D341Med (cell line): ENCODE measurements around the gene RAX.

Experiments used
- DNase-seq: peaks from one replicate; pipeline ENCODE4 v3.0.0; 2012; ENCODE audit warnings: low spot score

Gene RAX

DNA sequence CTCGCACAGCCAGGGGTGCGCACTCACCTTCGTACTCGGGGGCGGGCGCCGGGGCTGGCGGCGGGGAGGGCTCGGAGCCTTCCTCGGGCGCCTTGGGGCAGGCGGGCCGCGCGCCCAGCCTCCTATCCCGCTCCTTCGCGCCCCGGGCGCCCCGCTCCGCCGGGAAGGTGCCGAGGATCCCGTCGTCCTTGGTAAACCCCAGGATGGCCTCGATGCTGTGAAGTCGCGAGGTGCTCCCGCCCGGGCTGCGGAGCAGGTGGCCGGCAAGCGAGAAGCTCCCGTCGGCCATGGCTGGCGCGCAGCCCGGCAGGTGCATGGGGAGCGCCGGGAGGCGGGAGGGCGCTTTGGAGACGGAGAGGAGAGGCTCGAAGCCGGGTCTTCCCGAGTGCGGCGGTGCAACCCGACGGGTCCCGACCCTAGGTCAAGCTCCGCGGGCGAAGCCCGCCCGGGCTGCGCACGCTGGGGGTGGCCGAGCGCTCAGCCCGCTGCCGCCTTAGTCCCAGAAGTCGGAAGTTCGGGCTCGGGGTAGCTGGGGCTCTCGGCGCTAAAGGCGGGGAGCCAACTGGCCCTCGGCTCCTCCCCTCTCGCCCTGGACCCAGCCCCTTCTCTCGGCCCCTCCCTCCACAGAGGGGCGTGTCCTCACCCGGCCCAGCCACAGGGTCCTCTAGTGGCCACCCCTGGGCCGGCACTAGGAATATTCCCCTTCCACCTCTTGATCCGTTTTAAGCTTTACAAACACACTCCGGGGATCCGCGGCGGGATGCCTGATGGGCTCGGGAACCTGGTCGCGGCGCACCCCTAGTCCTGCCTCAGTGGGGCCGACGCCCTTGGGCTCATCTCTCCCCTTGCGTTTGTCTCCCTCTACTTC lies at the start of gene RAX:
RAX (minus strand) TSS at position 564 of the 868 bp plus-strand sequence; CDS start at position 316, 248 bp downstream.
- peak; percentile 87 for DNase-seq

DNA sequence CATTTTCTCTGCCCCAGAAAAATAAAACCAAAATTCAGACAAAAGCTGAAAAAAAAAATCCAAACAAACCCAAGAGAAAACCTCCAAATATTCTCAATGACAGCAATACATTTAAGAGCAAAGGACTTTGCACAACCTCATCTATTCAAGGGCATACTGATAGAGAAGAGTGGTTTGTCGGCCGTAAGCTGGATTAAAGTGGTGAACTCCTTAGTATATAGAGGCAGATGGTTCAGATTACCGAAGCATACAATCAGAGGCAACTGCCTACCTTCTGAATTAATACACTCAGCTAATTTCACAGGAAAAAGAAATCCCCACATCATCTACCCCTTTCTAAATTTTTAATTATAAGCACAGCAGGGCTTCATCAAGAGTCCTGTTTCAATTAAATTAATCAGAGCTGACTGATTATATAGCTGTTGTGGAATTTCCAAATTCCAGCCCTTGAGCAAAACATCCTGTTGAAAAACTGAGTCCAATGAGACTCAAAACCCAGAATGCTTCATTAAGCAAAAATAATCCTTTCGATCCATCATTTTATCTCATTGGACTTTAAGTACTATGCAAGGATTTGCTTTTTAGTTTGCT lies 45.3 kb upstream of the RAX start, which contains the start of gene CPLX4:
CPLX4 (minus strand) TSS at position 190 of the 591 bp plus-strand sequence; CDS start at position 3, 187 bp downstream.
- DNase-seq: peak; percentile 59

DNA sequence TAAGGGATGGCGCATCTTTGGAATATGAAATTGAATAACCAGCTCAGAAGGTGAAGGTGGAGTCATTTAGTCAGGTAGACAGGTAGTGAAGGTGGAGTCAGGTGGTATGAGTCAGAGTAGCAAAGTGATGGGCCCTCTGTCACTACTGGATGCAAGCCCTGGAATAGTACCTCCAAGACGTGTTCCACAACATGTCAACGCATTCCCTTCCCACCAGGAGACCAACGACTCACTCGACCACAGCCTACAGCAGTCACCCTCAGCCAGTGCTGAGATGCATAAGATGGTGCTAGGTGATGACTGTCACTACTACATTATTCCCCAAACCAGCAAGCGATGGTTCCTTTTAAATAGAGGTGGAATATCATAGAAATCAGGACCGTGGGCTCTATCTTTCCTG lies 38.4 kb upstream of the RAX start:
- DNase-seq: no peak

DNA sequence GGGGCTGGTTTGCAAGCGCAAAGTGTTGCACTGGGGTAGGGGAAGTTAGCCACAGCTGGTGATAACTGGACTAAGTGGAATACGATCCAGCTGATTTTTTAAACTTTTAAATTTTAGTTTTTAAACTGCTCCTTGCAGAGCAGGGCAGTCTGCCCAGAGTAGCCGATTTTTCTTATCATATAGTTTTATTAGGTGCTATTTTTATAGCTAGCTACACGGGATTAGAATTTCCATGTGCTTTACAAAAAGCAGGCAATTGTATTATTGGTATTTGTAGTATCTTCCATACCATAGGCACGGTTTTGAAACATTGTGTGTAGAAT lies 35.6 kb upstream of the RAX start:
- DNase-seq: no peak

DNA sequence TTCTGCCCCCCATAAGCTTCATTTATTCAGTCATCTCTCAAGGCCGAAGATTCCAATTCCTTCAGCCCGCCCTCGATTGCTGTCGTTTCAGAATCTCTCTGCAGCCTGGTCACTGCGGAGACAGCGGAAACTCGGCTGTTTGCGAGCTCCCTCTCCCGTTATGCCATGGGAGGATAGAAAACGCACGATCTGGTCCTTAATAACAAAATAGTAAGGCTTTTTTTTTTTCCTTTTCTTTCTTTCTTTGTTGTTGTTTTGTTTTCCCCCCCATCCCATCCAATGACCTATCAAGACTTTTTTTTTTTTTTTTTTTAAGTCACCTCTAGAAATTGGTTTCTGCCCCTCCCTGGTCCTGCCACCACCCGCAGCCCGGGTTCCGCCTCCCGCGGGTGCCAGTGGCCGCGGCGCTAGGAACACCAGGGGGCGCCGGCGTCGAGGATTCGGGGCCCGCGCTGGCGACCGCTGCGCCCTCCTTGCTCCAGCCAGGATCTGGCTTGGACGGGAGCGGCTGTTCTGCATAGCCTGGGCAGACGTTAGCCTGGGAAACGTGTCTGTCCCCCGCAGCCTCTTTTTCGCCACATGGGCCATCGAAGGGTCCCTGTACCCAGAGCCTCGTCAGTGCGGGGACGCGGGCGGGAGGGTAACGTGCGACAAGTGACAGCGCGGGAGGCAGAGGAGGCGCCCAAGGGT lies 35.1 kb upstream of the RAX start:
- DNase-seq: peak; percentile 97

DNA sequence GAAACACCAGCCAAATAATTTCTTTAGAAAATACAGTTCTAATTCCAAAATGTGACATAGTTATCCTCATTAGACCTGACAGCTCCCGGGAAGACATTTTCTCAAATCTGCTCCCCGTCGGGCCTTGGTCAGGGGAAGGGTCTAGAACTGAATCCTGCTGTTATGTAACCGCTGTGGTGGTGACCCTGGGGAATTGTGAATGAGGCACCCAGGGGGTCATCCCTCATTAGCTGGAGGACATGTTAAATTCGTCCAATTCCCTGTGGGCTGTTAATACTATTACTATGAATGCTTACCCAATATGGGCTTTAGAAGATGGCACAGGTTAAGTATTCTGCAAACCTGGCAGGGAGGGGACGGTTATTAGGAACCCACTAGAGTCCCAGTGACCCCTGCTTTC lies 33.4 kb upstream of the RAX start:
- DNase-seq: no peak

DNA sequence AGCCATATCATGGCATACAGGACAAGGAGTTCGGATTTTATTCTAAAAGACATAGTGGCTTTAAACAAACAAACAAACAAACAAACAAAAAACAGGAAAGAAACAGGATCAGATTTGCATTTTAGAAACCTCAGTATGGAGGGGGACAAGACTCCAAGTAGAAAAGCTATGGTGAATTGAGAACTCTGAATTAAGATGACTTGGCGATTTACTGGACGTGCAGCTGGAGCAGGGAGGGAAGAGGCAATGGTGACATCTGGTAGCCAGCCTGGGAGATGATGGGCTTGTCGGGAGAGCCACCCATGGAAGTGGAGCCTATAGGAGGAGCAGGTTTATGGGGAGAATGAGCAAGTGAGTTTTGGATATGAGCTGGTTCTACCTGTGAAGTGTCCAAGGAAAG lies 32.0 kb upstream of the RAX start:
- no peak for DNase-seq

DNA sequence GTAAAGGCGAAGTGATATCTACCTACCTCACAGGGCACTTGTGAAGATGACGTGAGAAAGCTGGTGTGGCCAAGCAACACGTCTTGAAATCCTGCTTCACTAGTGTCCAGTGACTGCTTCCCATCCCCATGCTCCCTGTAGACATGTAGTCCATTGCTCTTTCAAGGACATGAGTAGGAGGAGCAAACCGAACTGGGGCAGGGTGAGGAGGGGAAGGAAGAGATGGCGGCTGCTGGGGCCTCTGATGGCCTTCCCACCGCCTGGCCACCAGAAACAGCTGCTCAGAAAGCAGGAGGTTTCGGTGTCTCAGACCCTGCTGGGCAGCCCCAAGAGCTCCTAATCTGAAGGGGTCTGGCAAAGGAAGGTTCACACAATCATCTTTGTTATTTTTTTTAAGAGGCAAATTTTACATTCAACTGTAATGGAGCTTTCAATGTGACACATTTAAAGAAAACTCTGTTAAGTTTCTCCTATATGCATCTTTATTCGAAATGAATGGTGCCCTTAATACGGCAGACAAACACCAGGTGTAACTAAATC lies 30.5 kb upstream of the RAX start:
- DNase-seq: no peak

DNA sequence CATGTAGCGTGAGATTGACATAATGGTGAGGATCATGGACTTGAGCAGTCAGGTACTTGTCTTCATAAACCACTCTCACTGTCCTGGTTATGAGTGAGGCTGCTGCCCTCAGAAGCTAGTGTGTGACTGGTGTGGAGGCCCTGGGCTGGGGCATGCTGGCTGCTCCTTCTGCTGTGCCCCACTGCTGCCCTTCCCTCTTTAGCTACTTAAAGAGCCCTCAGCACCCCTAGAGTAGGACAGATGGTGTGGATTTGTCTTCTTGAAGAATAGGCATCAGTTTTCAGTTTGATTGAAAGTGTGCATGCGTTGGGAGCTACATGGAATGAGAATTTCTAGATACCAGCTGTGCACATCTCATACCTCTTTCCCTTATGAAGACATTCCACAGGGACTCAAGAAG lies 29.8 kb upstream of the RAX start:
- DNase-seq: no peak

DNA sequence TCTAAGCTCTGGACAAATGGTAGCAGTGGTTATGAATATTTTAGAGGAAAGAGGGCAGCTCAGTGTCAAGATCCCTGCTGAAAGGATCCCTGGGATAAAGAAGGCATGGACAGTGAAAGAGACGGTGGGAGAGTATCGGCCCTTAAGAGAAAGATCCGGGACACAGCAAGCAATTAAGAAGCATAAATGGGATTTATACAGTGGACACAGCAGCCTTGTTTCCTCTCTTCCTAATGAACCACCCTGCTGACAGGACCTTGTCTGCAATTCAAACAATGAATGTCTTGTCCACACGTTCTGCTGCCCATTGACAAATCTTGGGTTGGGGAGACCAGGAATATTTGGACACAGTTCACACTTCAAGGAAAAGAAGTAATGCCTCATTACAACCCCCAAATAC lies 28.7 kb upstream of the RAX start:
- DNase-seq: no peak

DNA sequence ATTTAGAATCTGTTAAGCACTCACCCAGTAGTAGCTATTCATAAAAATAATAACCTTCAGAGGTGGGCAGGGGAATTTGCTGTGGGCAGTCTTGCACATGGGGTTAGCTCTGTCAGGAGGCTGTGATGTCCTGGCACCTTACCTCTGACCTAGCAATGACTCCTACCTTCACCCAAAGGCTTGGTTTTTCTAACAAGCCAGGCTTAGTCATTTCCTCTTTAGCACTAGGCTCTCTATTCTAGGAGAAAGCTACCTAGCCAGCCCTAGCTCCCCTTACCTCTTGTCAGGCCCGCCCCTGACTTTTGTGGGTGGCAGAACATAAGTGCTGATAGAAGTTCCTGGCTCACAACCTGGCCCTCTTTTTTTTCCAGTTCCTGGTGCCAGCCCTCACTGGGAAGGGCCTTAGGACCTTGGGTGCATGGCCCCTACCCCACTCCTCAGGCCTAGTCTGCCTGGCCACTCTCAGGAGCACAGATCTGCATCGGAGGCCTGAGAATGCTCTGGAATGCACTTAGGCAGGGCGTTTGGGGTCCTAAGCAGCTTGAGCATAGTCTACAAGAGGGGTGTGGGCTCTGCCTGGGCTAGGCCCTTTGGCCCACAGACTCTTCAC lies 27.5 kb upstream of the RAX start:
- DNase-seq: no peak

DNA sequence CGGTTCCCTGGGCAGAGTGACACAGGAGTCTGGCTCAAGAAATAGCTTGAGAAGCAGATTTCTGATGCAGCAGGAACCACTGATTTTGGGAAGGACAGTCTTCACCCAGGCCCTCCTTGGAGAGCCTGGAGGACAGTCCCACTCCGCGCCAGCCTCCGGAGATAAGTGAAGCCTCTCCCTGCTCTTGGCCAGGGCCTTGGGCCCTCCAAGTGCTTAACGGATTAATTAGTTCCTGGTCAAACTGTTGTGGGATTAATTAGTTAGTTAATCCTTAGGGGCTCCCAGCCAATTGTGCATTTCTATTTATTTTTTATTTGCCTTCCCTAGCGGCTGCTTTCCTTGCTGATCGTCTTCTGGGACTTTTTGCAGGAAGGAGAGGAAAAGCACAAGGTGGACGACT lies 25.6 kb upstream of the RAX start:
- no peak for DNase-seq

DNA sequence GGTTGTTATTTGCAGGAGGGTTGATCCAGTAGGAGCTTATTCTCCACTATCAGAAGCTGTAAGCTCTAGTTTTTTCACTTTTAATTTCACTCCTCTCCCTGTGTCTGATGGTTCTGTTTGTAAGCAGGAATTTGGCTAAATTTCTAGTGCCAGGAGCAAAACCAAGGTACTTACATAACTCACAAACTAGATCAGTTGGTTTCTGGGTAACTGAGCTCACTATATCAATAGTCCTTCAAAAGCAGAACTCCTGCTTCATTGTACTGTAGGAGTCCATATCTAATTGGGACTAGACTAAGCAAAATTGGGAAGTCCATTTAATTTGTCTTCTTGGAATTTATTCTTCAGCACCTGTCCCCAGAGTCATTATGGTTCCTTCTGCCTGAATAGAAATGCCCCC lies 20.1 kb upstream of the RAX start:
- DNase-seq: no peak

DNA sequence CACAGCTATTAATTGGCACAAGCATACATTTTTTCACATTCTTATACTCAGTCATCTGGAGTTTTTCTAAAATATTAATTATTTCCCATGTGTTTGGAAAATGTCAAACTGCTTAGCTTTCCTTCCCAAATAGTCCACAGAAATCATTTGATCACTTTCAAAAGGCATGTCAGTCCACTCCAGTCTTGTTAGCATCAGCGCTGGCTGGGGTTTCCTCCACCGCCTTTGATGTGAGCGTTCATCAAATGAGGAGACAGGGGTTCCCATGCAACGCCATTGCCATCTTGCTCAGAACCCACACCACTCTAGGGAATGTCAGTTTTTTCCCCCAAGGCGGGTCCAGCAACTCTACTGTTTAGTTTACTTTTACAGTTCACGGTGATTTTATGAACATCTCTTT lies 13.1 kb upstream of the RAX start:
- DNase-seq: no peak

DNA sequence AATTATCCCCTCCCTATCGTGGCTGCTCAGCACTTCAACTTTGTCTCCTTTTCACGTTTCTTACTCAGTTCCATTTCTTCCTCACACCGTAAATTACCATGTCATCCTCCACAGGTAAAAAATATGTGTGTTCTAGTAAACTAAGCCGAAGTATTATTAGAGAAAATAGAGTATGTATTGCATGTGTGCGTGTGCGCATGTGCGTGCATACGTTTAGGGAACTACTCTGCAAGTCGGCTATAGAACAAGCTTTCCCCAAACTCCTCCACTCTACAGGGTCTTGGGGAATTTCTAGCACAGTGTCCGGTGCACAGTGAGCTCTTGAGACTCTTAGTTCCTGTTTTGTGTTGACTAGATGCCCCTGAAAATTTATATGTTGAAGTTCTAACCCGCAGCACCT lies 9.1 kb upstream of the RAX start:
- no peak for DNase-seq

DNA sequence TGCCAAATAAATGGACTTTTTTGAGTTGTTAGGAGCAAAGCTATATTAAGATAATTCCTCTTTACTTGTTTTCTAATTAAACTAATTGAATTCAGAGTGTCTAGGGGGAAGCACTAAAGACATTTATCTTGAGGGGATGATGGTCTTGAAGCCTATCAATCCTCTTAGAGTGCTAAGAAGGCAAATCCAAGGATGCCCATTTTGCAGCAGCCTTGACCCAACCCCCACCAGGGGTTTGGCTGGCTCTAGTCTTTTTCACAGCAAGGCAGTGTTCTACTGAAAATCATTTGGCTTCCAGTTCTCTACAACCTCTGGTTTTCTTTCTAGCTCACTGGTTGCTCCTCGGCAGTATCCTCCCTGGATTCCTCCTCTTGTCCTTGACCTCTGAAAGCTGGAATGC lies 6.5 kb upstream of the RAX start:
- DNase-seq: peak; percentile 80

DNA sequence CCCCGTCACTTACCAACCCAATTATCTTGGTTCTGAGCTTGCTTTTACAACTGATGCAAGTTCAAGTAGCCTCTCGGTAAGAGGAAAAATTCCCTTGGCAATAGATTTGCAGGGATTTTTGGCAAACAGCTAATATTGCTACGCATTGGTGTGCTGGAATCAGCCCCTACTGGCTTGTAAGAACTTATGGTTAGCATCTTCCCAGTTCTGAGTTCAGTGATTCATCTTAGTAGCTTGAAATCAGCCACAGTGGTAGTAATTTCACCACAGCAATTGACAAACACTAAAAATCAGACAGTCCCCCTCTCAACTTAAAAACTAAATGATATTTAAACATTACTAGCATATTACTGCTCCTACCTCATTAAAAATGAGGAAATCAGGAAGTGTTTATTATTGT lies 5.9 kb upstream of the RAX start:
- no peak for DNase-seq

DNA sequence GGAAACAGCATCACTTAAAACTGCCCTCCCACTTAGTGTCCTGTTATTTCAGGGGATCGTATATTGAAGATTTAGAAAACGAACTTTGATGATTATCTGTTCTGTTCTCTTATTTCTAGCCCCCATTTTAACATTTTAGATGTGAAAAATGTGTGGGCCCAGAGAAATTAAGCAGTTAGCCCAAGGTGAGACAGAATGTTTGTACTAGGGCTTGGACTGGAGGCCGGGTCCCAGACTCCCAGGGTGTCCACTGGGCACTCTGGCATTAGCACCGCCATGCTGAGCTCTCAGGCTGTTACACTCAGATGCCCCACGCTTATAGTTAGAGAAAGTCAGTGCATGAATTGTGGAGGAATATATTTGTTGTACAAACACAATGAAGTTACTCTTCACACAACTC lies 5.5 kb upstream of the RAX start:
- no peak for DNase-seq

DNA sequence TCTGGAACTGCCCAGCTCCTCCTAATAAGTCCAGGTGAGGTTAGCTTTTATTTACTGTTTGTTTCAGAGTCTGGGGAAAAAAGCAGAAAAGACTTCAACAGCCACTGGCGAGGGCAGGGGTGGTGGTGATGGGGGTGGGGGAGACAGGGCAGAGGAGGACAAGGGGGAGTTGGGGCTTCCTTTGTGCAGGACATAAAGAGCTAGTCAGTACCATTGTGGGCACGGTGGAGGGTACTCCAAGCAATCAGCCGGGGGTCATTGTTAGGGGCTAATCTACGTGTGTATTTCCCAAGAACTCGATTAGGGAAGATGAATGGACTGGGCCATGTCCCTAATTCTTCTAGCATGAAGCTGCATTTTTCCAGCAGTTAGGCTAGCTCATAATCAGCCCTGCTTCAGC lies 2.8 kb upstream of the RAX start:
- DNase-seq: no peak

DNA sequence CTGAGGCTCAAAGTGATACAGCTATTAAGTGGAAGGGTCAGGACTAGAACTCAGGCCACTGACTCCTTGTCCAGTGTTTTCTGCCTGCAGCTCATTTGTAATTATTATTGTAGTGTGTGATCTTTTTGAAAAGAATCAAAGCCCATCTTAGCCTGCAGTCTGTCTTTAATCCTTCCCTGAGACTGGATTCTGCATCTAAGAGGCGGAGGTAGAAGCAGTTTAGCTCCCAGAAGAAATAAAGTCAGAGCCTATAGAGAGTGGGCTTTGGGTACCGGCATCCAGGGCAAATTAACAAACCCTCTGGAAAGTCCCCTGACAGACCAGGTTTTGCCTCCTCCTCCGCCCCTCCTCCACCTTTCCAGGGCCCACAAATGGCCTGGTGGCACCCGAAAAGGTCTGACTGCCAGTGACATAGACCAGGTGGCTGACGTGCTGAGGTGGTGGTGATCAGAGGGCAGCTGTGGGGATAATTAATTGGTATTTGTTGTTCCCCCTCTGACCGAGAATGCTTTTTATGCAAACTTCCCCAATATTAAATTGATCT lies 2.2 kb upstream of the RAX start:
- DNase-seq: no peak

DNA sequence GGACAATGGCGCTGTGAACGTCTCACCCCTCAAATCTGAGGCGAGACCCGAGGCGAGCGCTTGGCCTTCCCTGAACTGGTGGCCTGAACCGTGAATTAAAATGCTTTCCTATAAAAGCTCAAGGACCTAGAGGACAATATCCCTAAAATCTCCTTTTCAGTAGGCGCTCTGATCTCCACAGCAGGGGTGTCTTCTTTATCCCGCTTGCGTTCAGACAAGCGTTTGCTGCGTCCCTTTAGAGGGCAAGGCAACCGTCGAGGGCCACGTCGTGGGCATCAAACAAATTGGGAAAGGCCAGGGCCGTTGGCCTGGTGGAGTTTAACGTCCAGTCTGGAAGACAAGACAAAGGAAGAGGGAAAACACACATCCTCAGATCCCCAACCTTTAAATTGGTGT lies 1.3 kb upstream of the RAX start:
- DNase-seq: no peak
